ENCODE data around the gene SPEM3.

Gene SPEM3

GRCh38 chr17:7428557-7428956 is at the start of gene SPEM3:
SPEM3 (plus strand) TSS chr17:7428857; CDS start chr17:7428903, 46 bp downstream.
- DNase-seq, result no peak

- DNase-seq, result no peak
Measured at GRCh38 chr17:7379134-7379533, 49.5 kb upstream of the SPEM3 start.

- no peak for DNase-seq
Measured at GRCh38 chr17:7380321-7380720, 48.3 kb upstream of the SPEM3 start.

GRCh38 chr17:7380855-7381683 is 47.6 kb upstream of the SPEM3 start, which contains the start of gene TNK1:
TNK1 (plus strand) TSS chr17:7381089; CDS start chr17:7382927, 1,838 bp downstream.
- no peak for DNase-seq

GRCh38 chr17:7382901-7383300 is 45.8 kb upstream of the SPEM3 start:
- no peak for DNase-seq

GRCh38 chr17:7383371-7383741 is 45.3 kb upstream of the SPEM3 start:
- no peak for DNase-seq

- DNase-seq, result no peak
Measured at GRCh38 chr17:7383742-7384488, 44.7 kb upstream of the SPEM3 start.

GRCh38 chr17:7384489-7385081 is 44.1 kb upstream of the SPEM3 start:
- DNase-seq, result no peak

GRCh38 chr17:7388856-7389255 is 39.8 kb upstream of the SPEM3 start:
- no peak for DNase-seq

- DNase-seq, result no peak
Measured at GRCh38 chr17:7389924-7390910, 38.4 kb upstream of the SPEM3 start.

GRCh38 chr17:7391307-7391706 is 37.4 kb upstream of the SPEM3 start:
- DNase-seq, result no peak

GRCh38 chr17:7392696-7393612 is 35.7 kb upstream of the SPEM3 start:
- DNase-seq, result no peak

- no peak for DNase-seq
Measured at GRCh38 chr17:7393613-7394451, 34.8 kb upstream of the SPEM3 start.

- DNase-seq, result peak in 1 of 2 experiments; percentile 46
Measured at GRCh38 chr17:7394452-7395191, 34.0 kb upstream of the SPEM3 start, which contains the start of gene PLSCR3. PLSCR3 (minus strand) TSS chr17:7394525; CDS start chr17:7394110, 415 bp downstream.

- DNase-seq, result no peak
Measured at GRCh38 chr17:7396147-7396546, 32.5 kb upstream of the SPEM3 start.

- DNase-seq, result no peak
Measured at GRCh38 chr17:7398612-7399011, 30.0 kb upstream of the SPEM3 start.

GRCh38 chr17:7403043-7403726 is 25.5 kb upstream of the SPEM3 start:
- no peak for DNase-seq

GRCh38 chr17:7403727-7403976 is 25.0 kb upstream of the SPEM3 start:
- DNase-seq, result no peak
